IMR-90 (cell line): Measurements from ENCODE around the gene SETX. TPM values are rescaled to one million over a fixed set of nuclear protein-coding genes. Genes with fewer than 3 reads are reported as not detected.

Source experiments
- ATAC-seq: fragments of 200-7000 bp; cut with Tn5 transposase; 2 replicates; pipeline ENCODE4 v1.9.1; 2020; ENCODE audit warnings: low read depth, mild to moderate bottlenecking, moderate library complexity
- BruUV-seq: library from RNA; stranded (reverse); fragments of 400-500 nt; replicated peaks from 2 replicates; lab custom pipeline; 2021; lab: Mats Ljungman, UMichigan
- CTCF ChIA-PET: fragments of 300-600 bp; formaldehyde crosslinking; extraction: SDS; loops from one replicate; lab custom pipeline; 2021; ENCODE audit warnings: antibody characterized with exemption; lab: Yijun Ruan, JAX
- POLR2A ChIA-PET: fragments of 300-600 bp; sonication (Branson Sonifier 250); formaldehyde crosslinking; loops from one replicate; lab custom pipeline; 2022; ENCODE audit warnings: antibody characterized with exemption; ENCODE audit not compliant: unreplicated experiment; lab: Charles Lee
- DNase-seq: peaks from one replicate; pipeline ENCODE4 v3.0.0; 2013
- H2AFZ ChIP-seq: replicated peaks from 2 replicates; pipeline ENCODE3; 2013; ENCODE audit warnings: low read length, mild to moderate bottlenecking; ENCODE audit not compliant: poor library complexity
- H2AK5ac ChIP-seq: 2 replicates; pipeline ENCODE4 v1.6.1; 2013; ENCODE audit warnings: low read depth, low read length, inconsistent platforms
- H2AK9ac ChIP-seq: replicated peaks from 2 replicates; pipeline ENCODE3; 2013; ENCODE audit warnings: mild to moderate bottlenecking, low read depth, low read length, moderate library complexity; ENCODE audit not compliant: poor library complexity
- H2BK120ac ChIP-seq: 2 replicates; pipeline ENCODE4 v1.6.1; 2013; ENCODE audit warnings: low read depth, low read length, inconsistent platforms
- H2BK15ac ChIP-seq: 3 replicates; pipeline ENCODE4 v1.6.1; 2013; ENCODE audit warnings: low read depth, low read length, inconsistent platforms
- H2BK20ac ChIP-seq: 2 replicates; pipeline ENCODE4 v1.6.1; 2013; ENCODE audit warnings: low read depth, mild to moderate bottlenecking, inconsistent platforms, low read length, moderate library complexity
- H2BK5ac ChIP-seq: 2 replicates; pipeline ENCODE4 v1.6.1; 2013; ENCODE audit warnings: mild to moderate bottlenecking, low read depth, low read length, inconsistent platforms; ENCODE audit not compliant: poor library complexity, severe bottlenecking
- H3K14ac ChIP-seq: replicated peaks from 2 replicates; pipeline ENCODE4 v1.6.1; 2013; ENCODE audit warnings: low read depth, low read length, inconsistent platforms
- H3K18ac ChIP-seq: 2 replicates; pipeline ENCODE4 v1.6.1; 2013; ENCODE audit warnings: low read depth, low read length, control low read depth
- H3K23ac ChIP-seq: 2 replicates; pipeline ENCODE4 v1.6.1; 2013; ENCODE audit warnings: low read depth, low read length, inconsistent platforms
- H3K27ac ChIP-seq: 2 replicates; pipeline ENCODE4 v1.5.1; 2013; ENCODE audit warnings: mild to moderate bottlenecking, control low read depth, low read length; ENCODE audit not compliant: insufficient read depth
- H3K27me3 ChIP-seq: 2 replicates; pipeline ENCODE4 v1.6.1; 2013; ENCODE audit warnings: low read length; ENCODE audit not compliant: control insufficient read depth, insufficient read depth
- H3K36me3 ChIP-seq: 2 replicates; pipeline ENCODE4 v1.6.1; 2013; ENCODE audit warnings: low read length, mixed read lengths; ENCODE audit not compliant: control insufficient read depth, insufficient read depth
- H3K4ac ChIP-seq: 2 replicates; pipeline ENCODE4 v1.6.1; 2013; ENCODE audit warnings: low read depth, low read length, inconsistent platforms
- H3K4me1 ChIP-seq: 2 replicates; pipeline ENCODE4 v1.6.1; 2013; ENCODE audit warnings: low read length, mixed read lengths; ENCODE audit not compliant: control insufficient read depth, insufficient read depth
- H3K4me2 ChIP-seq: 2 replicates; pipeline ENCODE4 v1.6.1; 2013; ENCODE audit warnings: low read depth, mild to moderate bottlenecking, control low read depth, low read length, moderate library complexity
- H3K4me3 ChIP-seq: 2 replicates; pipeline ENCODE4 v1.5.1; 2013; ENCODE audit warnings: low read depth, mild to moderate bottlenecking, control low read depth, low read length, moderate library complexity; ENCODE audit not compliant: insufficient read depth
- H3K56ac ChIP-seq: 2 replicates; pipeline ENCODE4 v1.6.1; 2013; ENCODE audit warnings: low read length, inconsistent platforms; ENCODE audit not compliant: insufficient read depth; ENCODE audit errors: extremely low read depth
- H3K79me1 ChIP-seq, 2 experiments: 2 replicates each; pipeline ENCODE4 v1.6.1; 2013; ENCODE audit warnings: low read length in 2 of 2, inconsistent platforms in 1 of 2, low read depth in 1 of 2
- H3K9ac ChIP-seq: 2 replicates; pipeline ENCODE4 v1.6.1; 2013; ENCODE audit warnings: low read depth, low read length, control low read depth
- H3K9me1 ChIP-seq: 2 replicates; pipeline ENCODE4 v1.6.1; 2013; ENCODE audit warnings: low read length, inconsistent platforms; ENCODE audit not compliant: insufficient read depth
- H3K9me3 ChIP-seq: 2 replicates; pipeline ENCODE4 v1.6.1; 2013; ENCODE audit warnings: low read length; ENCODE audit not compliant: control insufficient read depth, insufficient read depth
- H4K20me1 ChIP-seq: 2 replicates; pipeline ENCODE4 v1.6.1; 2013; ENCODE audit warnings: low read length, inconsistent platforms; ENCODE audit not compliant: insufficient read depth
- H4K5ac ChIP-seq: 2 replicates; pipeline ENCODE4 v1.6.1; 2013; ENCODE audit warnings: mild to moderate bottlenecking, low read depth, low read length, control low read depth
- H4K8ac ChIP-seq, 2 experiments: 2 replicates each; pipeline ENCODE4 v1.6.1; 2013; ENCODE audit warnings: low read depth in 2 of 2, low read length in 2 of 2, control low read depth in 1 of 2, inconsistent platforms in 1 of 2
- H4K91ac ChIP-seq: 2 replicates; pipeline ENCODE4 v1.6.1; 2013; ENCODE audit warnings: low read depth, low read length, inconsistent platforms; ENCODE audit not compliant: insufficient read depth
- CTCF ChIP-seq: conservative IDR thresholded peaks from 2 replicates; pipeline ENCODE4 v1.5.1; 2012; ENCODE audit warnings: mild to moderate bottlenecking, low read depth, low read length, improper control_type of control experiment
- NFE2L2 ChIP-seq: fragments of 150-350 bp; IDR thresholded peaks from 2 replicates; pipeline ENCODE4 v1.6.1; 2016; ENCODE audit warnings: low read depth, mild to moderate bottlenecking, low read length
- WGBS, 2 experiments: methylation state at CpG; one replicate each; pipeline versions ENCODE4 v1.1.5 to v1.1.7; 2013; ENCODE audit warnings: missing lambda C conversion rate in 2 of 2; ENCODE audit not compliant: insufficient read length in 1 of 2; ENCODE audit errors: extremely low coverage in 2 of 2; 5-methylcytosine and 5-hydroxymethylcytosine counted together
- dilution Hi-C: fragments of 300-500 bp; cut with HindIII; formaldehyde crosslinking; loops from one replicate; pipeline ENCODE4 v1.14.3; 2018; ENCODE audit warnings: low sequenced_read_pairs; ENCODE audit not compliant: unreplicated experiment
- in situ Hi-C: fragments of 300-500 bp; cut with MboI; formaldehyde crosslinking; loops from 3 replicates; pipeline ENCODE4 v1.14.3; 2019; ENCODE audit warnings: low sequenced_read_pairs, inconsistent platforms, mixed read lengths
- intact Hi-C: fragments of 100-400 bp; cut with micrococcal nuclease; formaldehyde crosslinking; loops from 2 replicates; pipeline ENCODE4 v1.10.0; 2022
- polyA plus RNA-seq, 3 experiments: library from polyadenylated mRNA; depleted of rRNA; stranded (reverse); fragments of >200 nt; gene quantifications; 2 replicates each; pipeline ENCODE4 v1.2.3, GENCODE V29; 2012; ENCODE audit warnings: low replicate concordance in 1 of 3
- total RNA-seq: library from RNA; depleted of rRNA; stranded (reverse); fragments of >200 nt; gene quantifications from 2 replicates; pipeline ENCODE4 v1.2.3, GENCODE V29; 2012

Gene SETX
- total and polyA plus RNA-seq, 2 of the 4 experiments (the other 2 are of a cell fraction) = 13.1 to 55.0 TPM

- no peak overlapping the region for H4K91ac ChIP-seq
Measured at GRCh38 chr9:132224645-132225044, 130.1 kb downstream of the SETX start.

More at GRCh38 chr9:132224645-132225044, 130.1 kb downstream of the SETX start:
- Histone ChIP-seq H2BK5ac (no peak overlapping the region), H4K20me1 (no peaks in the 10 kb centered on the region; the same call in 1 of the 2 replicates), H3K27ac (no peak overlapping the region), H3K4ac (no peak overlapping the region), H2BK120ac (no peak overlapping the region), H2BK20ac (no peak overlapping the region), H3K79me1 (no peaks in the 10 kb centered on the region), H3K14ac (no peak overlapping the region), H3K9ac (no peak overlapping the region), H3K4me2 (no peak overlapping the region), H3K9me1 (no peaks in the 10 kb centered on the region), H3K23ac (no peak overlapping the region), H3K9me3 (no peaks in the 10 kb centered on the region), H3K4me3 (no peak overlapping the region), H2AK9ac (no peak overlapping the region), H2AFZ (no peak overlapping the region), H3K36me3 (no peaks in the 10 kb centered on the region), H3K4me1 (no peaks in the 10 kb centered on the region), H4K8ac (no peak overlapping the region), H3K27me3 (peaks cover 68% of the 10 kb centered on the region), H3K56ac (no peak overlapping the region), H4K5ac (no peak overlapping the region), H3K18ac (no peak overlapping the region), H2BK15ac (no peak overlapping the region), H2AK5ac (no peak overlapping the region)
- ChIA-PET CTCF (no interaction called here), POLR2A (no interaction called here)
- intact Hi-C loops (no loop called here), dilution Hi-C loops (no loop called here), in situ Hi-C loops (no loop called here)
- no CpG with 5 or more reads among the region's 3 CpGs for WGBS, 2 experiments
- no peak for ATAC-seq
- TF ChIP-seq CTCF (no peak), NFE2L2 (no peak)
- DNase-seq = no peak
- no TSS peak for BruUV-seq
